C4-2B (cell line): ENCODE results near the gene JAKMIP1.

ENCODE experiments used
- CTCF ChIP-seq: fragments of 450-650 bp; conservative IDR thresholded peaks from 2 replicates; pipeline ENCODE4 v1.5.1; 2017; ENCODE audit warnings: mild to moderate bottlenecking
- ZFX ChIP-seq: fragments of 450-650 bp; IDR thresholded peaks from 2 replicates; pipeline ENCODE4 v1.6.1; 2017

- no peak for TF ChIP-seq CTCF
- no peak for TF ChIP-seq ZFX
Measured at GRCh38 chr4:6165766-6166165, 34.6 kb downstream of the JAKMIP1 start.
